H54 (cell line): Measurements from ENCODE around the gene ADAM23.

ENCODE experiments used
- DNase-seq: peaks from one replicate; pipeline ENCODE4 v3.0.0; 2011; ENCODE audit warnings: low spot score, mixed read lengths; ENCODE audit not compliant: insufficient read length
- FAIRE-seq: peaks from 3 replicates; lab custom pipeline; 2011; peaks lifted over from hg19 to GRCh38; lab: Jason Lieb, UNC
- POLR2A ChIP-seq: IDR thresholded peaks from 2 replicates; pipeline ENCODE4 v1.6.1; 2011; ENCODE audit warnings: low read depth, mild to moderate bottlenecking, low read length

ADAM23 gene

GRCh38 chr2:206488623-206489022 lies 45.3 kb downstream of the ADAM23 start:
- FAIRE-seq, result no peak
- no peak for TF ChIP-seq POLR2A
- no peak for DNase-seq

GRCh38 chr2:206494061-206494460 lies 50.7 kb downstream of the ADAM23 start:
- DNase-seq (no peak), FAIRE-seq (peak; percentile 58)
- TF ChIP-seq POLR2A, result no peak

GRCh38 chr2:206502729-206503128 lies 59.4 kb downstream of the ADAM23 start:
- no peak for TF ChIP-seq POLR2A
- no peak for FAIRE-seq
- no peak for DNase-seq

- no peak for TF ChIP-seq POLR2A
- FAIRE-seq, result no peak
- DNase-seq, result no peak
Observed at GRCh38 chr2:206511283-206511682, 68.0 kb downstream of the ADAM23 start.

GRCh38 chr2:206512999-206513398 lies 69.7 kb downstream of the ADAM23 start:
- no peak for TF ChIP-seq POLR2A
- no peak for FAIRE-seq
- no peak for DNase-seq

- FAIRE-seq (no peak), DNase-seq (no peak)
- no peak for TF ChIP-seq POLR2A
Observed at GRCh38 chr2:206515580-206515979, 72.2 kb downstream of the ADAM23 start.

- no peak for TF ChIP-seq POLR2A
- FAIRE-seq (no peak), DNase-seq (no peak)
Observed at GRCh38 chr2:206518997-206519396, 75.7 kb downstream of the ADAM23 start.

GRCh38 chr2:206520450-206520849 lies 77.1 kb downstream of the ADAM23 start:
- no peak for FAIRE-seq
- no peak for TF ChIP-seq POLR2A
- DNase-seq, result no peak

- no peak for TF ChIP-seq POLR2A
- FAIRE-seq (no peak), DNase-seq (no peak)
Observed at GRCh38 chr2:206521115-206521514, 77.8 kb downstream of the ADAM23 start.

- DNase-seq (no peak), FAIRE-seq (no peak)
- no peak for TF ChIP-seq POLR2A
Observed at GRCh38 chr2:206521612-206522011, 78.3 kb downstream of the ADAM23 start.

GRCh38 chr2:206526416-206526815 lies 83.1 kb downstream of the ADAM23 start:
- no peak for FAIRE-seq
- no peak for DNase-seq
- no peak for TF ChIP-seq POLR2A

GRCh38 chr2:206527153-206527552 lies 83.8 kb downstream of the ADAM23 start:
- DNase-seq, result no peak
- peak; percentile 36 for FAIRE-seq
- no peak for TF ChIP-seq POLR2A

GRCh38 chr2:206530727-206531126 lies 87.4 kb downstream of the ADAM23 start:
- TF ChIP-seq POLR2A, result no peak
- FAIRE-seq (no peak), DNase-seq (no peak)

- DNase-seq, result no peak
- FAIRE-seq, result no peak
- TF ChIP-seq POLR2A, result no peak
Observed at GRCh38 chr2:206531996-206532543, 88.7 kb downstream of the ADAM23 start.

GRCh38 chr2:206533977-206534376 lies 90.6 kb downstream of the ADAM23 start:
- no peak for FAIRE-seq
- no peak for TF ChIP-seq POLR2A
- DNase-seq, result no peak
